ENCODE results near the gene SH3RF1.

GRCh38 chr4:169156392-169156791 is 114.4 kb downstream of the SH3RF1 start:
- TF ChIP-seq CTCF (IDR thresholded peaks at IDR 0.05; ENCODE audit: low read depth, low read length) (no peak), EZH2phosphoT487 (IDR thresholded peaks at IDR 0.05; ENCODE audit: low read depth) (no peak)
